Measurements from ENCODE around the gene GRIA3. TPM values are rescaled to one million over a fixed set of nuclear protein-coding genes. Genes with fewer than 3 reads are reported as not detected.
A peak's percentile ranks its signal among the peaks of the same experiment; 100 is the strongest.

The GRIA3 gene
- total and polyA plus RNA-seq, 2 experiments from 2014 or later: 1.9 to 2.9 TPM

GRCh38 chrX:123140904-123141303 is 43.2 kb upstream of the GRIA3 start:
- Histone ChIP-seq H3K27ac (no peak overlapping the region), H3K36me3 (replicated peaks; ENCODE audit: insufficient read depth, low read depth) (no peaks in the 10 kb centered on the region), H3K4me3 (no peak overlapping the region), H4K20me1 (ENCODE audit: insufficient read depth, poor library complexity, severe bottlenecking) (no peaks in the 10 kb centered on the region), H3K9me2 (replicated peaks; ENCODE audit: insufficient read depth) (no peaks in the 10 kb centered on the region), H3K27me3 (no peaks in the 10 kb centered on the region), H3K4me1 (ENCODE audit: insufficient read depth) (no peaks in the 10 kb centered on the region), H3K9me3 (ENCODE audit: low read depth) (no peaks in the 10 kb centered on the region), H3K79me2 (no peaks in the 10 kb centered on the region), H3K4me2 (no peak overlapping the region), H2AFZ (no peak overlapping the region)
- no peak for DNase-seq (ENCODE audit: low spot score)
- 25% methylated on average over 1 of the region's 1 CpG for WGBS (ENCODE audit: low lambda C conversion rate, missing lambda C conversion rate)
- no peak for TF ChIP-seq EZH2phosphoT487 (IDR thresholded peaks at IDR 0.05; ENCODE audit: low read depth, severe bottlenecking, unreplicated experiment)
- no peak for TF ChIP-seq CTCF (IDR thresholded peaks at IDR 0.05; ENCODE audit: poor library complexity)
- no peak for TF ChIP-seq EZH2 (IDR thresholded peaks at IDR 0.05; ENCODE audit: borderline replicate concordance)

GRCh38 chrX:123153846-123154335 is 30.2 kb upstream of the GRIA3 start:
- Histone ChIP-seq H3K4me3 (no peak overlapping the region), H3K27me3 (no peaks in the 10 kb centered on the region), H3K9me2 (replicated peaks; ENCODE audit: insufficient read depth) (no peaks in the 10 kb centered on the region), H2AFZ (no peak overlapping the region), H3K27ac (no peak overlapping the region), H4K20me1 (ENCODE audit: insufficient read depth, poor library complexity, severe bottlenecking) (no peaks in the 10 kb centered on the region), H3K79me2 (no peaks in the 10 kb centered on the region), H3K4me2 (no peak overlapping the region), H3K36me3 (replicated peaks; ENCODE audit: insufficient read depth, low read depth) (no peaks in the 10 kb centered on the region), H3K9me3 (ENCODE audit: low read depth) (no peaks in the 10 kb centered on the region), H3K4me1 (ENCODE audit: insufficient read depth) (no peaks in the 10 kb centered on the region)
- no peak for TF ChIP-seq EZH2phosphoT487 (IDR thresholded peaks at IDR 0.05; ENCODE audit: low read depth, severe bottlenecking, unreplicated experiment)
- no peak for TF ChIP-seq EZH2 (IDR thresholded peaks at IDR 0.05; ENCODE audit: borderline replicate concordance)
- no peak for TF ChIP-seq CTCF (IDR thresholded peaks at IDR 0.05; ENCODE audit: poor library complexity)
- DNase-seq (ENCODE audit: low spot score): peak; percentile 8
- WGBS (ENCODE audit: low lambda C conversion rate, missing lambda C conversion rate): 54% methylated on average over 7 of the region's 7 CpGs

- H3K9me2 ChIP-seq (replicated peaks; ENCODE audit: insufficient read depth): no peaks in the 10 kb centered on the region
- no peaks in the 10 kb centered on the region for H3K9me3 ChIP-seq (ENCODE audit: low read depth)
- H4K20me1 ChIP-seq (ENCODE audit: insufficient read depth, poor library complexity, severe bottlenecking): no peaks in the 10 kb centered on the region
- no peak for DNase-seq (ENCODE audit: low spot score)
- WGBS (ENCODE audit: low lambda C conversion rate, missing lambda C conversion rate): 88% methylated on average over 1 of the region's 1 CpG
- no peak overlapping the region for H3K4me2 ChIP-seq
- H3K4me1 ChIP-seq (ENCODE audit: insufficient read depth): no peaks in the 10 kb centered on the region
- H3K4me3 ChIP-seq: no peak overlapping the region
- H3K27me3 ChIP-seq: no peaks in the 10 kb centered on the region
- H3K79me2 ChIP-seq: no peaks in the 10 kb centered on the region
- TF ChIP-seq EZH2phosphoT487 (IDR thresholded peaks at IDR 0.05; ENCODE audit: low read depth, severe bottlenecking, unreplicated experiment) (no peak), CTCF (IDR thresholded peaks at IDR 0.05; ENCODE audit: poor library complexity) (no peak), EZH2 (IDR thresholded peaks at IDR 0.05; ENCODE audit: borderline replicate concordance) (no peak)
- no peak overlapping the region for H2AFZ ChIP-seq
- no peaks in the 10 kb centered on the region for H3K36me3 ChIP-seq (replicated peaks; ENCODE audit: insufficient read depth, low read depth)
- no peak overlapping the region for H3K27ac ChIP-seq
Measured at GRCh38 chrX:123155327-123155726, 28.8 kb upstream of the GRIA3 start.

GRCh38 chrX:123157586-123157985 is 26.5 kb upstream of the GRIA3 start:
- H4K20me1 ChIP-seq (ENCODE audit: insufficient read depth, poor library complexity, severe bottlenecking): no peaks in the 10 kb centered on the region
- no peak for TF ChIP-seq EZH2 (IDR thresholded peaks at IDR 0.05; ENCODE audit: borderline replicate concordance)
- TF ChIP-seq EZH2phosphoT487 (IDR thresholded peaks at IDR 0.05; ENCODE audit: low read depth, severe bottlenecking, unreplicated experiment): no peak
- no peak overlapping the region for H3K4me2 ChIP-seq
- no peak overlapping the region for H3K27ac ChIP-seq
- no peaks in the 10 kb centered on the region for H3K4me1 ChIP-seq (ENCODE audit: insufficient read depth)
- no peak for DNase-seq (ENCODE audit: low spot score)
- no peak overlapping the region for H3K4me3 ChIP-seq
- H3K27me3 ChIP-seq: no peaks in the 10 kb centered on the region
- H2AFZ ChIP-seq: no peak overlapping the region
- H3K36me3 ChIP-seq (replicated peaks; ENCODE audit: insufficient read depth, low read depth): no peaks in the 10 kb centered on the region
- WGBS (ENCODE audit: low lambda C conversion rate, missing lambda C conversion rate): 74% methylated on average over 3 of the region's 3 CpGs
- H3K79me2 ChIP-seq: no peaks in the 10 kb centered on the region
- H3K9me2 ChIP-seq (replicated peaks; ENCODE audit: insufficient read depth): no peaks in the 10 kb centered on the region
- no peaks in the 10 kb centered on the region for H3K9me3 ChIP-seq (ENCODE audit: low read depth)
